Activated CD4-positive, alpha-beta T cell treated with anti-CD3 and anti-CD28 coated beads, Interleukin-10, Interleukin-2, amounts not matched to agents 100 ng/mL and 50 ng/mL, durations not matched to agents 16 hours and 8 hours (primary cell): Measurements from ENCODE around the gene TTC7B.
A peak's percentile ranks its signal among the peaks of the same experiment; 100 is the strongest.
"Not testable (repeated sequence)": the region's sequence is repeated elsewhere in the genome, so short reads cannot be mapped to it uniquely, and the experiment has no call there.

Experiments
- DNase-seq: peaks from one replicate; pipeline ENCODE4 v3.0.0-alpha.2; 2020

TTC7B gene

DNA sequence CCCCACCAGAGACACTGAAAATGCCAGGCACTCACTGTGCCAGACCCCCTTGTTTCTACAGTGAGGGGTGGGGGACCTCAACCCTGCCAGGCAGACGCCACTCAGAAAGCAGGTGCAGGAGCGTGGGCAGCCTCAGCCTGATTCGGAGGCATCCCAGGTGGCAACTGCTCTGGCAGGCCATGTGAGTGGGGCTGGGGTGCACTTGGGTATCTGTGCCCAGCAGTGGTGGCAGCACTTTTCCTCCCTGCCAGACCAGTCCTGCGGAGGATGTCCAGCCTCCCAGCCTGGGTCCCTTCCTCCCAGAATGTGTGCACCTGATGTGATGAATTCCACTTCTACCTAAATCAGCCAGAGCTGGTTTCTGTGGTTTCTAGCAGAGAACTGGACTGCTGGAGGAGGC is 13.4 kb upstream of the TTC7B start:
- no peak for DNase-seq

DNA sequence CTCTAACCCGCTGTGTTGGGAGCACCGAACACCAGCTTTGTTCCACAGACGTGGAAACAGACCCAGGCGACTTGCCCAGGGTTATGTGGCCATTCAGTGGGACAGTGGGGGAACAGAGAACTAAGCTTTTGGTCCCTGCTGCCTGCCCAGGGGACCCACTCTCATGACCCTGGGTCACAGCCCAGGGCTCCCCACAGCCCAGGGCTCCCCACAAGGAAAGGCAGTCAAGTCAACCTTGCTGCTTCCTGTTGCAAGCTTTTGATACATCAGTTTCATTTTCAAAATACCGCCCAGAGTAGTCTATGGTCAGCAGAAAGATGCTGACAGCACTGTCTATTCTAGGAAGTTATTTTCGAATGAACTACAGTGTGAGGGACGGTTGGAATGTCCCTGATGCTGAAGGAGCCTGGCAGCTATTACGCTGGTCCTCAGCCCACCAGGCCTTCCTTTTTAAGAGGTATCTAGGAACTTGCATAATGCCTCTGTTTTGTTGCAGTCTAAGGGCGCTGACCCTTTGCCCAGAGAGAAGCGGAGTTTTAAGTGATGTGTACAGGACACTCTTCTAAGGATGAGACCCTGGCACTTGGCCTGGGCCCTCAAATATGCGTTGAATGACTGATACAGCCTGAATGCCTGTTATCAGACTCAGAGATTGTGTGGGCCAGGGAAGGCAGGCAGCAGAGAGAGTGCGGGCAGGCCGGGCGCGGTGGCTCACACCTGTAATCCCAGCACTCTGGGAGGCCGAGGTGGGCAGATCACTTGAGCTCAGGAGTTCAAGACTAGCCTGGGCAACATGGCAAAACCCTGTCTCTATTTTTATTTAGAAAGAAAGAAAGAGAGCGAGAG is 12.6 kb upstream of the TTC7B start:
- DNase-seq, result peak; percentile 80

DNA sequence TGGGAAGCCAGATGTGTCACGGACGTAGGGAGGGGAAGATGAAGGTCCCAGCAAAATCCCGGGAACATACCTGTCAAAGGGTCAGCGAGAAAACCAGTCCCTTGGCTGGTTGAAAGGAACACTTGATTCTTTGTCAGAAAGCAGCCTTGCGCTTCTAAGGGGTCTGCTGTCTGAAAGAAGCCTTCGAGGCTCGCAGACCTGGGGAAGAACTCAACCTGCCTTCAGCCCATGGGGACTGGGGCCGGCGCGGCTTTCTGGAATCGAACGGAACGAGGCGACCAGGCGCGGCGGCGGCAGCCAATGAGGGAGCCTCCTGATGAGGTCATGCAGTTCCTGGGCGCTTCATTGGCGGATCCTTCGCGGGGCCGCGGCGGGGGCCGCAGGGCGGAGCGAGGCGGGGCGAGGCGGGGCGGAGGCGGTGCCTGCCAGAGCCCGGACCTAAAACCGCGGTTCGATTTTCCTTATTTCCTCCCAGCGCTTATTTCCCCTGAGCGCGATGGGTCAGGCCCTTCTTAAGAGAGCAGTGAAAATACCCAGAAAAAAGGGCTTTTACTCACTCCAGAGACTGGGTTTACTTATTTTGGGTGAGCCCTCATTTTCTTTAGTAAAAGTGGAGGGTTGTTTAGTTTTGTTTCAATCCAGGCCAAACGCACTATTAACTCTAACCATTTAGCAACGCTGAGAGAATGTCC is 11.8 kb upstream of the TTC7B start:
- DNase-seq, result peak; percentile 97

DNA sequence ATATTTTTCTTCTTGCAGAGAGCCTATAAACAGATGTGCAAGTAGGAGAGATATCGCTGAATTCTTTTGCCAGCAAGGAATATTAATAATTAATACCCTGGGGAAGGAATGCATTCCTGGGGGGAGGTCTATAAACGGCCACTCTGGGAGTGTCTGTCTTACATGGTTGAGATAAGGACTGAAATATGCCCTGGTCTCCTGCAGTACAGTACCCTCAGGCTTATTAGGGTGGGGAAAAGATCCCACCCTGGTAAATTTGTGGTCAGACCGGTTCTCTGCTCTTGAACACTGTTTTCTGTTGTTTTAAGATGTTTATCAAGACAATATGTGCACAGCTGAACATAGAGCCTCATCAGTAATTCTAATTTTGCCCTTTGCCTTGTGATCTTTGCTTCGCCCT is 7.3 kb upstream of the TTC7B start:
- DNase-seq, result not testable (repeated sequence)

DNA sequence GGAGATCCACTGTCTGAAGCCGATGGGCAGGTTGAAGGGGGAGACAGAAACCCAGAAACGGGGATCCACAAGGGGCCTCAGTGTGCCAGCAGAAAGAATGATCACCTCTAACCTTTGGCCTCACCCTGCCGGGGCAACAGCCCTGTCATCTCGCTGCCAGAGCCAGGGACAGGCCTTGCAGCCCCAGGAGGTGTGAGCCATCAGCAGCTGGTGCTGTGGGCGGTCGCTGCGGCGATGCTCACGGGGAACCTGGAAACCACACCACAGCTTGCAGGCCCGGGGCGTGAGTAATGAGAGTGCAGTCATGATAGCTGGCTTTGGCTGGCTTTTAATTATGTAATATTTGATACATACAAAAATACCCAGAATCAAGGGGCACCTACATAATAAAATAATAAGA is 4.7 kb upstream of the TTC7B start:
- DNase-seq, result peak; percentile 82

DNA sequence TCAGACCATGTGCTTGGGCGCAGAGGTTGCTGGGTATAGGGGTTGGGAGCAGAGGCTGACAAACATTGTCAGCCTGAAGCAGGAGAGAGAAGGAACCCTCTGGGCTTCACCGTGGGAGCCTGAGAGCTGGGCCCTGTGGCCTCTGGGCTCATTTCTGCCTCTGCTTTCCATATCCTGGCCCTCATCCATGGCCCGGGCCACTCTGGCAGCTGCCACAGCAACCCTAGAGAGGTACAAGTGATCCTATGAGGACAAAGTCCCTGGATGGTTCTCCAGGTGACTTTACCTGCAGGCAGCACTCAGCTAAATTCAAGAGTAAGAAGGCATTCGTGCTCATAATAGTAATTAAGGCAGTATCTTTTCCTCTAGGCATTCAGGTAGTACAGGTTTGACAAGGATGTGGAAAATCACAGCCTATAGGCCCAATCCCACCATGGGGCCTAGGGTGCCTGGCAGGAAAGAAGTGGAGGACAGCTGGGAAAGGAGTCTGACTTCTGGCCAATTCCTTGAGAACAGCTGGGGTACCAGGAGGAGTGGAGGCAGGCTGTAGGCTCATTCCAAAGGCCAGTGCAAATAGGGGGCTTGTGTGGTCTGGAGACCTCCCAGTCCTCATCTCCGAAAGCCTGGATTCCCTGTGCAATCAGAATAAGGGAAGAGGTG is 3.6 kb upstream of the TTC7B start:
- DNase-seq, result no peak

DNA sequence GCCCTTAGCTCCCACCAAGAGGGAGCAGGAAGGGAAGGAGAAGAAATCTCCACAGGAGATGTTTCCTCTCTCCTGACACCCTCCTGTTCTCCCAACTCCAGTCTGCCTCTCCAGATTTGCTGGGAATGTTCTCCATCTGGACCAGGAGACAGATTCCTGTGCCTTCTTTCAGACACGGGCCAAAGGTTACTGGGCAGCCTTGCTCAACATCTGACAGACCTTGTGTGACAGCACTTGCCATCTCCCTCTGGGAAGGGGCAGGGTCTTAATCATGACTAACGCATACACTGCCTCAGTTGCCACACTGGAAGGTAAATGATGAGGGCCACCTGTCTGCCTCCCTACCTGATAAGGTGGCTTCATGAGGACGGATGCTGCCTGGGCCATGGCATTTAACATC is 2.5 kb upstream of the TTC7B start:
- DNase-seq, result no peak

DNA sequence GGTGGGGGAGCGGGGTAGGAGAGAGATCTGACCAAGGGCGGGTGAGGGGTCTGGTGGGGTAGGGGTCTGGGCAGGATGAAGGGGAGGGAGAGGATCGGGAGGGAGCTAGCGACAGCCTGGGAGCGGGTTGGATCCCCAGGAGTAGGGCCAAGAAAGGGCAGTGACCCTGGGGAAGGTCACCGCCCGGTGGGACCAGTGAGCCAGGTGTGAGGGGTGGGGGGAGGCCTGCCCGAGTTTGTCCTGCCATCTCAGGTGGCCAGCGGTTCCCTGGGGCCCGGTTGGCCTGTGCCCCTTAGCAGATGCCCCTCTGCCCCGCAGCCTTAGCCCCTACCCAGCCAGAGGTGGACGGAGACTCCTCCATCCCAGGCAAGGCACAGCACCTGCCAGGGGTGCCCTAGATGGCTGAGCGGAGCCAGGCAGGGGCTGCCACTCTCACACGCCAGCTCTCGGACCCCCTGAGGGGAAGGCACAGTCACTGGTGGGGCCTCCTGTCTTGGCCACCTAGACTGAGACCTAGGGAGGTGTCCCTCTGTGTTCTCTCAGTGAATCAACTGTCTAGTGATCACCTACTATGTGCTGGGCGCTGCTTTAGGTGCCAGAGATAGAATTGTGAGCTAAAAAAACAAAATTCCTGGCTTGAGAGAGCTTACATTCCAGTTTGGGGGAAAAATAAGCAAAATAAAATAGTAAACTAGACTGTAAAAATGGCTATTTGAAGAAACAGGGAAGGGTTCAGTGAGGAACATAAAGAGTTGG is 629 bp upstream of the TTC7B start:
- no peak for DNase-seq

DNA sequence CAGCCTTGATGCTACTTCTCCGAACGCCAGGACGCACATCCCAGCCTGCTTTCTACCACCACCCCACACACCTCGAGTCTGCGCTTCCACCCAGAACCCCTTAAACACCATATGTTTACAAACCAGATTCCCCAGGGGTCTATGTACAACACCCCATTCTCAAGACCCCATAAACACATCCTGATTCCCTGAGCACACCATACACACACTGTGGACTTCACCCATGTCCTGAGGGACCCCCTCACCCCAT is 733 bp downstream of the TTC7B start:
- DNase-seq, result no peak

DNA sequence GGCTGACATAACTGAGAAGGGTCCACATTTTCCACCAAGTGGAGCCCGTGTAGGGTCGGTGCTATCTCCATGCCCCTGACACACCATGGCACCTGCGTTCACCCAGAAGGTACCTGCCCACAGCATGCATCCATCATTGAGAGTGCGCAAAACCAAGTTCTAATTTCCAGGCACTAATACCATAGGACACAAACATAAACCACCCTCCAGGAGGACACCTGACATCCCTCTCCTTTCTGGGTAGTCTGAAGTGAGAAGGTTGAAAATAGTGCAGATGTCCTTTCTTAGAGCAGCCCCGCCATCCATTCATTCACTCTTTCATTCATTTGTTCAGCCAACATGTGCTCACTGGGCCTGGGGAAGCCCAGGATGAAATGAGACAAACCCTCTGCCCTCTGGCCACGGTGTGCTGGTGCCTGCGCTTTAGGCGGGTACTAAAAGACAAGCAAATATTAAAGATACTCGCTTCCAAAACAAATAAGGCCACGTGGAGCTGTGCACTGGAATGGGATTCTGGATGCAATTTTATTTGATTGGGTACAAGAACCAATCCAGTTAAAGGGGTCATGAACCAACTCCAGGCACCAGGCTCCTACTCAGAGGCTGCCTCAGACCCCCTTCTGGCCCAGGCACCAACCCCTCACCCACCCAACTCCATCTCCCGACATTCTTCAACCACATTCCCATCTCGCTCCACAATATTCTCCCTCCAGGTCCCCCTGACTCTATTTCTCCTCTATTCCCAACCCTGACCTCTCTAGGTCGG is 1.2 kb downstream of the TTC7B start:
- no peak for DNase-seq

DNA sequence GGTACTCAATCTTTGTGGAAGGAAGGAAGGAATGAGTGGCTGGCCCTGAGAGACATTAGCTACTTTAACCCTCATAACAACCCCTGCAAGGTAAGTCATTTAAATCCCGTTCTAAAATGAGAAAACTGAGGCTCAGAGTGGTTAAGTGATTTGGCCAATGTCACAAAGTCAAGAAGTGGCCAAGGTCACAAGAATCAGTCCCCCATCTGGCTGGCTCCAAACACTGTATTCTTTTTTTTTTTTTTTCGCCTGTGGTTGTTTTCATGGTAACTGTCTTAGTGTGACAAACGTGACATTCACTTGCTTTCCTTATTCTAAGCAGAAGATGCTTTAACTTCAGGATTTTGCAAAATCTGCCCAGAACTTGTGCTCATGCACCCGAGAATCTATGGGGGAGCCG is 2.8 kb downstream of the TTC7B start:
- DNase-seq, result no peak

DNA sequence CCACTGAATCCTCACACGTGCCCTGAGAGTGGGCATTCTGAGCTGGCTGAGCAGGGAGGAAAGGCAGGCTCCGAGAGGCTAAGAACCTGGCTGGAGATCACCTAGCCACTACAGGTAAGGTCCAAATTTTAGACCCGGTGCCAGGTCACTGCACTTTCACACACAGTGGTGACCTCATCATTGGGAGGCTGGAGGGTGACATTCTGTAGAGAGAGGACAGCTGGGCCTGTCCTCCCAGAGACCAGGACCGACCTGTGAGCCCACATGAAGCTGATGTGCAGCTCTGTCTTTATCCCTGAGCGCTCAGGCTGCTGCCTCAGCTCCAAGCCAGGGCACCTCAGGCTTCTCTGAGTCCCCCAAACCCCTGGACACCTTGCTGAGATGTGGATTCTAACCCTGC is 4.1 kb downstream of the TTC7B start:
- no peak for DNase-seq

DNA sequence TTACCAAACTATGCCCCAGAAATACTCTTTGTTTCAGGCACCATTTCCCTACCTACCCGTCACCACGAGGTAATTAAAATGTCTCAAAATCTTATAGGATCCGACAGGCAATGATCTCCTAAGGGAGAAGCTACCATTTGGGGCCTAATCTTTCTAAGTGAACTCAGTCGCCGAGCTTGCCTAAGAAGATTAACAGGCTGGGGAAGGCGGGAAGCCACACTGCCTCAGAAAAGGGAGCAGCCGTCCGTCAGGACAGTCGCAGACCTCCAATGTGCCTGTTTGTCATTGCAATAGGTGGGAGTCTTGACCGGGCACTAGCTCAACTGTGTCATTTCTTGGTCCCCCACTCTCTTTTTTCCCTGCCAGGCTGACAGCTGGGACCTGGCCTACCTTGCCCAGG is 4.6 kb downstream of the TTC7B start:
- no peak for DNase-seq

DNA sequence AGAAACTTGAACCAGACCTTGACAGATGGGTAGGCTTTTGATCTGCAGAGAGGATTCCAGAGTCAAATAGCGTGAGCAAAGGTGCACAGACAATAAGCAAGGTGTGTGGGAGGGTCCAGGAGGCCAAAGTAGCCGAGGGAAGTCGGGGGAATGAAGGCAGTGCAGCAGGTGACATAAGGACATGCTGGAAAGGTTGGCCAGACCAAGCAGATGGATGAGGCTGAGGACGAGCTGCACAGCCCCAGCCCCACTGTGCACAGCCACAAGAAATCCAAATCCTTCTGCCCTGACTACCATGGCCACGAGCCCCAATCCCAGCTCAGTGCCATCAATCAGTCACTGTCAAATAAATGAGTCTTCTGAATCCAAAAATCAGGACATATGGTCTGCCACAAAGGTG is 5.4 kb downstream of the TTC7B start:
- DNase-seq, result no peak

DNA sequence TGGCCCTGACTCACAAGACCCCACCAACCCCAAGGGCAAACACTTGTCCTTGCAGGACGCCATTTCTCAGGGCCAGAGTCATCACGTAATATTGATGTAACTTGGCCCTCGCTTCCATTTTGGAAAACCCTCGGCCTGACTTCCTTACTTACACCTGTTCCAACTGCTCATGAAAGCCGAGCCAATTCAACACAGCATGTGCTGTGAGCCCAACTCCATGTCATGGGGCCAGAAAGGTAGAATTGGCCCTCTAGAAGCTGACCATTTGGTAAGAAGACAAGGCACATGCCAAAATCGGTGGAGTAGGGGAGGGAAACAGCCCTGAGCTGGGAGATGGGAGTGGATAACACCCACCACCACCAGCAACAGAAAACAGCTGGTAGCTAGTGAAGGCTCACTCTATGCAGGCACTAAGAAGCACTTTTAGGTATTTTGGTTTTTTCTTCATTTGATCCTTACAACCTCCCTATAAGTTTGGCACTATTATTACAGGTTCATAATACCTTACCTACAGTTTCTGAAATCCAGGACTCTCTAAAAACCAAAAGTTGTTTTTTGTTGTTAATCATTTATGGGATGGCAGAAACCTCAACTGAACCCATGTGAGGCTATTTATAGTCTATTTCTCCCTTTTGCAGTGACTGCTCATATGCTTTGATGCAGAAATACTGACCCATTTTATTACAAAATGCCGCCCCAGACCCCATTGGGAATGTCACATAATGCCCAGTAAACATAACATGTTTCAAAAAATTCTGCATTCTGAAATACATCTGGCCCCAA is 6.5 kb downstream of the TTC7B start:
- no peak for DNase-seq

DNA sequence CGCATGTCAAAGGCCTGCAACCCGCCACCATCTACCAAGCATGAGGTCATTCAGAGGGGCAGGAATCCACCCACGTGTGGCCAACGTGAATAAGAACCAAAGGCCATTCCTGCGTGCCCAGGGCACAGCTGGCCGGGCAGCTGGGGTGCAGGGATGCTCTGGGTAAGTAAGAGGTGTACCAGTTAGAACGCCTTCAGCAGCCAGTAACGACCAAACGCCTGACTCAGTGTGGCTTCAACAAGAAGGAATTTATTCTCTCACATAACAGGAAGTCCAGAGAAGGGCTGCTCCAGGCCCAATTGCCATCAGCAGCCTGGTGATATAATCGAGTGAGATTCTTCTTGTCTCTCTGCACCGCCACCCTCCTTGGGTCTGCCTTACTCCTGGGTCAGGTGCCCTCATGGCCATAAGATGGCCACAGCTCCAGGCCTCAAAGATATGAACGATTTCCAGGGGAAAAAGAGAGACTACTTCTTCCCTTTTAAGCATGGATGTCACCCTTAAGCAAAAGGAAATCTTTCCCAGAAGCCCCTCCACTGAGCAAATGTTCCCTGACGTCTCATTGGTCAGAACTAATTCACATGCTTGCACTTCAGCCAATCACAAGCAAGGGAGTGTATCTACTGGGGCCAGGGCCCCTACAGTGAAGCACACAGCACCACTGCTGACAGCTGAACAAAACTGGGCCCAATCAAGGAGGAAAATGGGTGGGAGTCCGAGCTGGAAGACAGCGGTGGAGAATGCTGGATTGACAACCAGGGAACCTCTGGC is 7.3 kb downstream of the TTC7B start:
- DNase-seq, result no peak

DNA sequence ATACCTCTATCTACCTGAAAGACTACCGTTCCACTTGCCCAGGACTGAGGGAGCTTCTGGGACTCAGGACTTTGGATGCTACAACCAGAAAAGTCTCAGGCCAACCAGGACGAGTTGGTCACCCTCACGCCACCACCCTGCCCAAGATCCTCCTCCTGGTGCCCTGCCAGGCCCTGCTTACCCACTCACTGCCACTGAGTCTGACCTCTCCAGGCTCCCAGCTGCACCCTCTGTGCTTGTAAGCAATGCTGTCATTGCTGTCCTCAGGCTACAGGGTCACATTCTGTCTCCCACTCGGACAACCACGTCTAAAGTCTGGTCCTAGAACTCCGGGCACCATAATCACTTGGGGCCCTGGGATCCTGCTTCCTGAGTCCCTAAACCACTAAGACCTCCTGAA is 9.2 kb downstream of the TTC7B start:
- DNase-seq, result no peak

DNA sequence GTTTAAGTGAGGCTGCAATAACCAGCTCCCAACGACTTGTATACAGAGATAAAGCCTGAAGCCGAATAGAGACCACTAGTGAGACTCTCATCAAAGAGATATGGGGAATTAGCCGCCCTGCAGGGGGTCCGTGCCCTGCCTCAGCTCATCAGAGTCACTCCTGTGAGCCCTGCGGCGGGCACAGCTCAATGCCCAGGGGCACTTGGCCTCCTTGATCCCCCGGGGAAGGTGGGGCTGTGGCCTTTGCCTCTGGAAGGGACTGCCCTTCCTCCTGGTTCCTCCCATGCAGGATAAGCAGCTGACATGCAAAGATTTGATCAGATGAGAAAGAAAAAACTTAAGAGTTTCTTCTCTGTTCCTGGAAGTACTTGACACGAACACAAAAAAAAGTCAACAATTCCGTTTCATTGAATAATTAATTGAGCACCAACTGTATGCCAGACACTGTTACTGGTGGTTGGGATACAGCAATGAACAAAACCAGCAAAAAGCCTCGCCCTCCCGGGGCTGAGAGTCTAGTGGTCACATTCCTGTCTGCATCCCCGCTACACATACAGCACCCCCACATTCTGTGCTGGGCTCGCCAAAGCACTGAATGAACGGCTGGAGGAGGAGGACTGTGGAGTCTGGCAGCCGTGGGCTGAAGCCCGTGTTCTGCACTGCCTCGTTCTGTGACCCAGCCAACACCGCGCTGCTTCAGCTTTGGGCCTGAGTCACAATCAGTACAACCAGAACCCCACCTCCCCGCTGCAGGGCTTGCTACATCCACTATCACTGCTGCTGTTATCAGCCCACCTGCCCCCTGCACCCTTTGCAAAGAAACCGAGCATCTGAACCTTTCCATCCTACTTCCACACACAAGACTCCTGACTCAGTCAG is 10.3 kb downstream of the TTC7B start:
- no peak for DNase-seq

DNA sequence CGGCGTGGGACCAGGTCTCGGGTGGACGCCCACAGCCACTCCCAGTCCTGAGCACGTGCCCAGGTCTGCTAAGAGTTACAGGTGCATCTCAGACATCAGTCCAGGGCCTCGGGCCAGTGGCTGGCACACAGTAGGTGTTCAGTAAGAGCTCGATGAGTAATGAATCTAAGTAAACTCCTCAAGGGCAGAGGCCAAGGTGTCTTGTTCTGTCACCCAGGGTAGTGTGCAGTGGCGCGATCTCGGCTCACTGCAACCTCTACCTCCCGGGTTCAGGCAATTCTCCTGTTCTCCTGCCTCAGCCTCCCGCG is 11.2 kb downstream of the TTC7B start:
- no peak for DNase-seq
